Right kidney (tissue), 1 donor: ENCODE data around the gene RNF123.
A peak's percentile ranks its signal among the peaks of the same experiment; 100 is the strongest.

Experiments used
- DNase-seq: peaks from one replicate; pipeline ENCODE4 v3.0.0-alpha.2; 2016

RNF123 gene

GRCh38 chr3:49719214-49719884 is 30.0 kb downstream of the RNF123 start, which contains the start of gene AMIGO3:
TSS of gene AMIGO3 (minus strand) at chr3:49719684. CDS start at chr3:49719465, 219 bp downstream.
- peak; percentile 96 for DNase-seq

DNA sequence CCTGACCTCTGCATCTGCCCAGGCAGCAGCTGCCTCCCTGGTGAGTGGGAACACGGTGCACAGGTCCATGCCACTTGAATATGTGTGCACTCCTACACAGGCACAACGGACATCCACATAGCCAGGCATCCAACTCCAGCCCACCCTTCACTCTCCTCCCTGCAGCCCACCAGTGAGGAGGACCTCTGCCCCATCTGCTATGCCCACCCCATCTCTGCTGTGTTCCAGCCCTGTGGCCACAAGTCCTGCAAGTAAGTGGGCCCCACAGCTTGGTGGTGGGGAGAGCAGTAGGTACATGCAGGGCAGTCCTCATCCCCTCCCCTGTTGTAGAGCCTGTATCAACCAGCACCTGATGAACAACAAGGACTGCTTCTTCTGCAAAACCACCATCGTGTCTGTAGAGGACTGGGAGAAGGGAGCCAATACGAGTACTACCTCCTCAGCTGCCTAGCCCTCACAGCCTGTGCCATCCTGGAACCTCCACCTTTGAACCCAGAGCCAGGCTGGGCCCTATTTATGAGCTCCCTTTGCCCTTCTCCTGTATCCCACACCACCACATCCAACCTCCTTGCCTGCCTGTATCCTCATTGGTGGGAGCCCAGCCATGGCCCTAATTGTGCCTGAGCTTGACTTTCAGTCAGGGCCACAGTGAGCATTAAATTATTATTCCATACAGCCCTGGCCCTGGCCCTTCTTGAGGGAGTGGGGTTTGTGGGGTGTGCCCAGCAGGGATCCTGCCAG is 31.7 kb downstream of the RNF123 start:
- DNase-seq: no peak

- no peak for DNase-seq
Measured at GRCh38 chr3:49721596-49721895, 32.2 kb downstream of the RNF123 start.

- no peak for DNase-seq
Measured at GRCh38 chr3:49721896-49722781, 32.8 kb downstream of the RNF123 start.

- DNase-seq: no peak
Measured at GRCh38 chr3:49722896-49723295, 33.5 kb downstream of the RNF123 start.

- no peak for DNase-seq
Measured at GRCh38 chr3:49723296-49723627, 33.9 kb downstream of the RNF123 start.

- peak; percentile 89 for DNase-seq
Measured at GRCh38 chr3:49723628-49724551, 34.5 kb downstream of the RNF123 start, which contains the start of gene GMPPB. TSS of gene GMPPB (minus strand) at chr3:49723951. CDS start at chr3:49723726, 225 bp downstream.

DNA sequence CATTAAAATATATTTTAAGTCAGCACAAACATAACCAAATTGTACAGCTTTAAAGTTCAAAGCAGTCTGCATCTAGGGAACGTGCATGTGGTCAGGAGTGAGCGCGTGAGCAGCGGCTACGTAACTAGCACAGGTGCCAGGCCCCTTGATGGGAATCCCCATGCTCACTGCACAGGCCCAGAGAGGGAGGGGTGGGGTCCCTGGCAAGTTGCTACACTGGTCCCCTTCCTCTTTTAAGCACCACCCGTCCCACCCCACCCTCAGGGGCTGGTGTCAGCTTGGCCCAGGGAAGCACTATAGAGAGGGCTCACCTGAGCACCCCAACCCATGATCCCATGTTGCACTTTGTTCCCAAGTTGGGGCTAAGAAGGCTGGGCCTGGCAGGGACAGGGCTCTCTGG is 35.2 kb downstream of the RNF123 start:
- no peak for DNase-seq

GRCh38 chr3:49725906-49726681 is 36.7 kb downstream of the RNF123 start:
- DNase-seq: no peak

DNA sequence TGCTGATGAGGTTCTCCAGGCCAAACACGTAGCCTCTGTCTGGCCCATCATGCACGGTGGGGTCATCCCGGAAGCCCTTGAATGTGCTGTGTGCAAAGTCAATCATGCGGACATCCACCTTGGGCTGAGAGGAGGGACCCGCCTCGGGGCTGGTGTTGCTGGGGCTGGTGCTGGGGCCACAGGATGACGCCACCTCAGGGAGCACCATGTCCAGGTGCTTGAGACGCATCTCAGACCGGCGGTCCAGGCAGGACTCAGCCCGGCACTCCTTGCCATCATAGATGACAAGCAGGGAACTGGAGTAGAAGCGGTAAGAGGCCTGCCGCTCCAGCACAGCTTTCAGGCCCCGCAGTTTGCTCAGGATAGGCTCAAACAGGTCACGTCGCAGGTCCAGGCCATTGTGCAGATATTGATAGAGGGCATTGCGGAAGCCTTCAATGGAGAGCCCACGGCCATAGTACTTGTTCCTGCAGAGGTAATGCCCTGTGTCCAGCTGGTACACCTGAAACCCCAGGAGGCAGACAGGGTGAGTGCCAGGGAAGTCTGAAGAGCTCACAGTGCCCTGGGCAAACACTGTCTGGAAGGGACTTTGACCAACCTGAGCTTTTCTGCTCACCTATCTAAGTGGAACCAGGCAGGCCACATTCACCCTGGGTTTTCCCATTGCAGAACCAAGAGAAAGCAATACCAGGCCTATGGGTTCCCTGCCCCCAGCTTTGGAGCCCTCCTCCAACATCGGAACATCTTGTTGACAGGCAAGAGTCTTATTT is 38.0 kb downstream of the RNF123 start:
- DNase-seq: no peak

DNA sequence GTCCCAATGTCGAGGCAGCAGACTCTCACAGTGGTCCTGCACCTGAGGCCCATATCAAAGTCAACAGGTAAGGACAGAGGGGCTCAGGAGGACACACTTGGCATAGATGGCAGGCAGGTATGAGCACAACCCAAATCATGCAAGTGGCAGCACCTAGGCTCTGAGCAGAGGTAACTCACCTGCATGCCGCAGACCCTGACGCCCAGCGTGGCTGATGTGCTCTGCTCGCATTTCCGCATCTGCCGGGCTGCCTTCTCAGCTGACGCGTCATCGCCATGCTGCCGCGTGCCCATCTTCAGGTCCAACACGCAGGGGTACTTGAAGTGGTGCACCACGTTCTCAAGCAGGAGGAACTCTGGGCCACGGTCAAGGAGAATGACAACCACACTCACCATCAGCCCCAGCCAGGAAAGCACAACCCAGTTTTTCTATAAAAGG is 38.6 kb downstream of the RNF123 start:
- no peak for DNase-seq

GRCh38 chr3:49729966-49730609 is 40.7 kb downstream of the RNF123 start:
- DNase-seq: no peak

GRCh38 chr3:49732597-49732996 is 43.2 kb downstream of the RNF123 start:
- DNase-seq: no peak

DNA sequence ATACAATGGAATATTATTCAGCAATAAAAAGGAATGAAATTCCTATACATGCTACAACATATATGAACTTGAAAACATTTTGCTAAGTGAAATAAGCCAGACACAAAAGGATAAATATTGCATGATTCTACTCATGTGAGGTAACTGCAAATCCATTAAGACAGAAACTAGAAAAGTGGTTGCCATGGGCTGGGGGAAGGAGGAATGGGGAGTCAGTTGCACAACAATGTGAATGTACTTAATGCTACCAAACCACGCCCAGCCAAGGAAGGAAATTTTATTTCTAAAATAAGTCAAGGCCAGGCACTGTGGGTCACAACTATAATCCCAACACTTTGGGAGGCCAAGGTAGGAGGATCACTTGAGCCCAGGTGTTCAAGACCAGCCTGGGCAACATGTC is 44.2 kb downstream of the RNF123 start:
- no peak for DNase-seq

DNA sequence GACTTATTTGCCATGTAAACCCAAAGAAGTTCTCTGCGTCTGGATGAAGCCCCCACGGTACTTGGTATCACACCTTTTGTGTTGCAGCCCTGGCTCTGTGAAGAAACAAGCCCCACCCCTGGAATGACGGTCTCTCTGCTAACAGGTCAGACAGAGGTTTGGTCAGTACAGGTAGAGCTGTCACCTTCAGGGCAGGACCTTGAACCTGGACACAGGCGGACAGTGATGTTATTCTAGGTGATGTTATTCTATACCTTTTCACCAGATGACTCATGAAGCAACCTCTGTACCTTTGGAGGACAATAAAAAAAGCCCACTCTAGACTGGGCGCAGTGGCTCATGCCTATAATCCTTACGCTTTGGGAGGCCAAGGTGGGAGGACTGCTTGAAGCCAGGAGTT is 45.4 kb downstream of the RNF123 start:
- no peak for DNase-seq

GRCh38 chr3:49738067-49738713 is 48.8 kb downstream of the RNF123 start:
- DNase-seq: no peak

GRCh38 chr3:49740427-49740826 is 51.1 kb downstream of the RNF123 start:
- DNase-seq: no peak

DNA sequence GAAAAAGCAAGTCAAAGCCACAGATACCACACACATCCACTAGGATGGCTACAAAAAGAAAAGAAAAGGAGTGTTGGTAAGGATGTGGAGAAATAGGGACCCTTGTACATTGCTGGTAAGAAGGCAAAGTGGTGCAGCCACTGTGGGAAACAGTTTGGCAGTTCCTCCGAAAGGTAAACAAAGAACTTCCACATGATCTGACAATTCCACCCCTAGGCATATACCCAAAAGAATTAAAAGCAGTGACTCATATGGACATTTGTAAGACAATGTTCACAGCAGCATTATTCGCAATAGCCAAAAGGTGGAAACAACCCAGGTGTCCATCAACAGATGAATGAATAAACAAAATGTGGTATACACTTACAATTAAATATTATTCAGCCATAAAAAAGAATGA is 56.6 kb downstream of the RNF123 start:
- DNase-seq: no peak

GRCh38 chr3:49747792-49748480 is 58.6 kb downstream of the RNF123 start:
- no peak for DNase-seq
